ENCODE results near the gene PGA4.

- TF ChIP-seq ZNF423 (tag by site-specific recombination; IDR thresholded peaks at IDR 0.05) (no peak), ZNF138 (tag by site-specific recombination; IDR thresholded peaks at IDR 0.05; ENCODE audit: borderline replicate concordance) (no peak), PBX3 (CRISPR knock-in tag; IDR thresholded peaks at IDR 0.05) (no peak), ZNF140 (tag by site-specific recombination; IDR thresholded peaks at IDR 0.05) (no peak), ZSCAN5A (tag by site-specific recombination; IDR thresholded peaks at IDR 0.05) (no peak)
- TF ChIP-seq, protein P1, sequence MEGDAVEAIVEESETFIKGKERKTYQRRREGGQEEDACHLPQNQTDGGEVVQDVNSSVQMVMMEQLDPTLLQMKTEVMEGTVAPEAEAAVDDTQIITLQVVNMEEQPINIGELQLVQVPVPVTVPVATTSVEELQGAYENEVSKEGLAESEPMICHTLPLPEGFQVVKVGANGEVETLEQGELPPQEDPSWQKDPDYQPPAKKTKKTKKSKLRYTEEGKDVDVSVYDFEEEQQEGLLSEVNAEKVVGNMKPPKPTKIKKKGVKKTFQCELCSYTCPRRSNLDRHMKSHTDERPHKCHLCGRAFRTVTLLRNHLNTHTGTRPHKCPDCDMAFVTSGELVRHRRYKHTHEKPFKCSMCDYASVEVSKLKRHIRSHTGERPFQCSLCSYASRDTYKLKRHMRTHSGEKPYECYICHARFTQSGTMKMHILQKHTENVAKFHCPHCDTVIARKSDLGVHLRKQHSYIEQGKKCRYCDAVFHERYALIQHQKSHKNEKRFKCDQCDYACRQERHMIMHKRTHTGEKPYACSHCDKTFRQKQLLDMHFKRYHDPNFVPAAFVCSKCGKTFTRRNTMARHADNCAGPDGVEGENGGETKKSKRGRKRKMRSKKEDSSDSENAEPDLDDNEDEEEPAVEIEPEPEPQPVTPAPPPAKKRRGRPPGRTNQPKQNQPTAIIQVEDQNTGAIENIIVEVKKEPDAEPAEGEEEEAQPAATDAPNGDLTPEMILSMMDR (tag by site-specific recombination; IDR thresholded peaks at IDR 0.05), result no peak
Observed at GRCh38 chr11:61181489-61181888, 40.7 kb upstream of the PGA4 start.
